Measurements from ENCODE around the gene AZI2.

AZI2 gene

GRCh38 chr3:28348629-28349468 is at the start of gene AZI2, which contains the start of gene ZCWPW2:
AZI2 (minus strand) TSS chr3:28348824; CDS start chr3:28340617, 8,207 bp downstream.
ZCWPW2 (plus strand) TSS chr3:28348721; CDS start chr3:28413069, 64,348 bp downstream.
- peak; percentile 32 for TF ChIP-seq CTCF (conservative IDR thresholded peaks at IDR 0.05)
- peak within 1 kb of the TSS; percentile 97 for H3K27ac ChIP-seq

- no peak for TF ChIP-seq CTCF (conservative IDR thresholded peaks at IDR 0.05)
- no peak overlapping the region for H3K27ac ChIP-seq
Measured at GRCh38 chr3:28388978-28389377, 40.4 kb upstream of the AZI2 start.

- H3K27ac ChIP-seq: no peak overlapping the region
- no peak for TF ChIP-seq CTCF (conservative IDR thresholded peaks at IDR 0.05)
Measured at GRCh38 chr3:28386049-28386448, 37.4 kb upstream of the AZI2 start.

GRCh38 chr3:28376424-28376823 is 27.8 kb upstream of the AZI2 start:
- no peak for TF ChIP-seq CTCF (conservative IDR thresholded peaks at IDR 0.05)
- no peak overlapping the region for H3K27ac ChIP-seq

- TF ChIP-seq CTCF (conservative IDR thresholded peaks at IDR 0.05): 0 out of 2 replicates have a peak, but pooled peaks have one; percentile 8
- peak overlapping the region; percentile 97 for H3K27ac ChIP-seq
Measured at GRCh38 chr3:28349469-28350000, 911 bp upstream of the AZI2 start.

- TF ChIP-seq CTCF (conservative IDR thresholded peaks at IDR 0.05): no peak
Measured at GRCh38 chr3:28348265-28348628, 377 bp downstream of the AZI2 start.

GRCh38 chr3:28347374-28348264 is 1.0 kb downstream of the AZI2 start:
- TF ChIP-seq CTCF (conservative IDR thresholded peaks at IDR 0.05): no peak
- peak overlapping the region; percentile 97 for H3K27ac ChIP-seq

More at GRCh38 chr3:28348265-28348628, 377 bp downstream of the AZI2 start:
- H3K27ac ChIP-seq: peak overlapping the region; percentile 97
